Measurements from ENCODE around the gene CBARP.
A peak's percentile ranks its signal among the peaks of the same experiment; 100 is the strongest.

DNA sequence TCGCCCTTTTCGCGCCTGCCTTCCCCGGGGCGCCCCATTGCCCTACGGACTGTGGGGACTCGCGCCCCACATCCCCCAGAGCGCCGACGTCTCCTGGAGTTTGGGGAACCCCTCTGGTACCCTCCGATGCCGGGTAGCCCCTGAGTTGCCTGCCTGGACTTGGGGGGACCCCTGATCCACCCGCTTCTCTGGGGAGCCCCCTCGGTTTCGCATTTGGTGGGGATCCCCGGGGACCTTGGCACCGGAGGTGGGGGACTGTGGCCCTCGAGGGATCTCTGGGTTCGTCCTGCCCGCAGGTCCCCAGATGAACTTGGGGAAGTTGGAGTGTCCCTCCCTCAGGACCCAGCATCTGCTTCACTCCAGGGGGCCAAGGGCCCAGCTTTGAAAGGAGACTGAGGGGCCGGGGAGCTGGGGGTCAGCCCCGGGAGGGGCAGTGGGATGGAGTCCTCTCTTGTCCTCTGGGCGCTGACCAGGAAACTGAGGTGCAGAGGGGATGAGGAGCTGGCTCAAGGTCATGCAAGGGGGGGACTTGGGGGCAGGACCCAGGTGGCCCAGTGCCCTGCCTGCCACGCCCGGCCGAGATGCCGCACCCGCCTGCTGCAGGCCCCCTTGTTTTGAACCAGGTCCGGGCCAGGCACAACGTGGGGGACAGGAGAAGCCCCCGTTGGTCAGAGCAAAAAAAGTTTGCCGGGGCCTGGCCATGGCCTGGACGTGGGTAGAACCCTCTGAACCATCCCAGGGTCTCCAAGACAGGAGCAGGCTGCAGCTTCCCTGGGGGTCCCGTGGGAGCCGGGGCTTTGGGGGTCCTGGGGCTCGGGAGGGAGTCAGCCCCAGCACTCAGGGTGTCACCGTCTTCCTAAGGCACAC, 48.9 kb upstream of the CBARP start:
- TF ChIP-seq EZH2 (IDR thresholded peaks at IDR 0.05; ENCODE audit: borderline replicate concordance, low read depth, low read length, severe bottlenecking) (peak; percentile 68), POLR2AphosphoS5 (IDR thresholded peaks at IDR 0.05; ENCODE audit: insufficient read depth, low read depth, low read length) (no peak), CTCF (IDR thresholded peaks at IDR 0.05; ENCODE audit: extremely low read depth in 1 of 2, insufficient read depth in 1 of 2, low read depth in 1 of 2, low read length in 2 of 2) (no peak), POLR2A (IDR thresholded peaks at IDR 0.05; ENCODE audit: low read depth, low read length) (no peak), JUN (IDR thresholded peaks at IDR 0.05; ENCODE audit: borderline replicate concordance, insufficient read depth, insufficient read length, low read depth) (no peak), GATA2 (IDR thresholded peaks at IDR 0.05; ENCODE audit: insufficient read depth, insufficient read length, low read depth, low read length) (no peak), MYC (IDR thresholded peaks at IDR 0.05; ENCODE audit: low read depth, low read length) (no peak)
- TF ChIP-seq, protein P1, sequence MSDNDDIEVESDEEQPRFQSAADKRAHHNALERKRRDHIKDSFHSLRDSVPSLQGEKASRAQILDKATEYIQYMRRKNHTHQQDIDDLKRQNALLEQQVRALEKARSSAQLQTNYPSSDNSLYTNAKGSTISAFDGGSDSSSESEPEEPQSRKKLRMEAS (IDR thresholded peaks at IDR 0.05; ENCODE audit: insufficient read depth, insufficient read length) = no peak
